Caco-2 (cell line): ENCODE results near the gene ZNF319. TPM values are rescaled to one million over a fixed set of nuclear protein-coding genes. Genes with fewer than 3 reads are reported as not detected.

Experiments used
- BruUV-seq: library from RNA; stranded (reverse); fragments of 400-500 nt; replicated peaks from 2 replicates; lab custom pipeline; 2021; lab: Mats Ljungman, UMichigan
- CTCF ChIA-PET: fragments of 300-600 bp; sonication (Branson Sonifier 250); formaldehyde crosslinking; loops from one replicate; lab custom pipeline; 2022; ENCODE audit warnings: antibody characterized with exemption; lab: Charles Lee
- POLR2A ChIA-PET: fragments of 300-600 bp; sonication (Branson Sonifier 250); formaldehyde crosslinking; loops from one replicate; lab custom pipeline; 2022; ENCODE audit warnings: antibody characterized with exemption; lab: Charles Lee
- DNase-seq, 2 experiments: peaks; one replicate each; pipeline versions ENCODE4 v3.0.0 to v3.0.0-alpha.2; 2020 to 2022
- H3K27me3 ChIP-seq: replicated peaks from 2 replicates; pipeline ENCODE4 v1.6.0; 2011; ENCODE audit warnings: low read length; ENCODE audit not compliant: control insufficient read depth, insufficient read depth
- H3K36me3 ChIP-seq: 2 replicates; pipeline ENCODE4 v1.5.1; 2011; ENCODE audit warnings: low read length; ENCODE audit not compliant: control insufficient read depth, insufficient read depth
- H3K4me1 ChIP-seq: fragments of 250-450 bp; sonication (Bioruptor Pico); 2 replicates; pipeline ENCODE4 v1.5.1; 2020; ENCODE audit warnings: mild to moderate bottlenecking
- H3K4me3 ChIP-seq: 2 replicates; pipeline ENCODE4 v1.5.1; 2011; ENCODE audit warnings: low read depth, mild to moderate bottlenecking, control low read depth, low read length
- H3K9me3 ChIP-seq: fragments of 250-450 bp; sonication (Bioruptor Pico); 2 replicates; pipeline ENCODE4 v1.5.1; 2020; ENCODE audit warnings: mild to moderate bottlenecking, moderate library complexity
- H3K27ac Mint-ChIP-seq: one replicate; pipeline ENCODE4 v1.8.0; 2022; ENCODE audit warnings: mixed read lengths; ENCODE audit not compliant: unreplicated experiment
- H3K27me3 Mint-ChIP-seq: one replicate; pipeline ENCODE4 v1.8.0; 2022; ENCODE audit warnings: mixed read lengths; ENCODE audit not compliant: insufficient read depth, unreplicated experiment
- H3K36me3 Mint-ChIP-seq: one replicate; pipeline ENCODE4 v1.8.0; 2022; ENCODE audit warnings: mild to moderate bottlenecking, mixed read lengths; ENCODE audit not compliant: insufficient read depth, unreplicated experiment
- H3K4me1 Mint-ChIP-seq: one replicate; pipeline ENCODE4 v1.8.0; 2022; ENCODE audit warnings: low read depth, mixed read lengths; ENCODE audit not compliant: unreplicated experiment
- H3K4me3 Mint-ChIP-seq: one replicate; pipeline ENCODE4 v1.8.0; 2022; ENCODE audit warnings: mild to moderate bottlenecking, moderate library complexity, mixed read lengths; ENCODE audit not compliant: unreplicated experiment
- H3K9me3 Mint-ChIP-seq: one replicate; pipeline ENCODE4 v1.8.0; 2022; ENCODE audit warnings: mixed read lengths; ENCODE audit not compliant: unreplicated experiment
- CTCF ChIP-seq, 2 experiments: fragments of 200-600 bp in 1 of 2; IDR thresholded peaks; 1 replicate in 1 of 2; 2 replicates in 1 of 2; pipeline versions ENCODE4 v1.5.1 to v1.8.0; 2011 to 2022; ENCODE audit warnings: antibody characterized with exemption in 1 of 2, control low read depth in 1 of 2, inconsistent platforms in 1 of 2, low read depth in 1 of 2, low read length in 1 of 2, mild to moderate bottlenecking in 1 of 2, moderate library complexity in 1 of 2; ENCODE audit not compliant: insufficient read depth in 1 of 2, severe bottlenecking in 1 of 2, unreplicated experiment in 1 of 2
- intact Hi-C: fragments of 100-400 bp; cut with micrococcal nuclease; formaldehyde crosslinking; loops from one replicate; pipeline ENCODE4 v1.10.0; 2022; ENCODE audit not compliant: unreplicated experiment
- total RNA-seq: library from RNA; stranded (reverse); gene quantifications from 2 replicates; pipeline ENCODE4 v1.2.3, GENCODE V29; 2022

ZNF319 gene
- total RNA-seq, 1 experiment from 2014 or later = 16.3 TPM

GRCh38 chr16:57955572-57956188 lies 44.8 kb downstream of the ZNF319 start:
- H3K36me3 Mint-ChIP-seq = peaks cover 10% of the 10 kb centered on the region
- Histone ChIP-seq H3K27me3 (no peaks in the 10 kb centered on the region), H3K4me1 (no peaks in the 10 kb centered on the region), H3K9me3 (no peaks in the 10 kb centered on the region), H3K36me3 (no peaks in the 10 kb centered on the region), H3K4me3 (no peak overlapping the region)
- H3K4me1 Mint-ChIP-seq = peaks cover 17% of the 10 kb centered on the region
- no peak for TF ChIP-seq CTCF (IDR thresholded peaks at IDR 0.05; ENCODE audit: insufficient read depth in 1 of 2, low read depth in 1 of 2, low read length in 1 of 2, severe bottlenecking in 1 of 2, unreplicated experiment in 1 of 2)
- no TSS peak for BruUV-seq
- H3K9me3 Mint-ChIP-seq = no peaks in the 10 kb centered on the region
- no peak for DNase-seq
- no peaks in the 10 kb centered on the region for H3K27me3 Mint-ChIP-seq
- POLR2A ChIA-PET = no interaction called here
- no peak overlapping the region for H3K27ac Mint-ChIP-seq
- intact Hi-C loops = no loop called here
- H3K4me3 Mint-ChIP-seq = no peak overlapping the region
- CTCF ChIA-PET = no interaction called here

- no peaks in the 10 kb centered on the region for H3K4me1 ChIP-seq
- ChIA-PET CTCF (interaction anchor here (0.9 kb wide), 1 partner anchor 8 kb away, joined by 6 read pairs; no protein-coding TSS in a partner anchor), POLR2A (no interaction called here)
- no peak overlapping the region for H3K4me3 Mint-ChIP-seq
- H3K36me3 Mint-ChIP-seq = peaks cover 10% of the 10 kb centered on the region
- DNase-seq = no peak
- no peak overlapping the region for H3K27ac Mint-ChIP-seq
- no peaks in the 10 kb centered on the region for H3K9me3 ChIP-seq
- H3K4me3 ChIP-seq = no peak overlapping the region
- 0 out of 2 replicates have a peak, but pooled peaks cover 1% of the 10 kb centered on the region for H3K27me3 ChIP-seq
- H3K27me3 Mint-ChIP-seq = no peaks in the 10 kb centered on the region
- no peaks in the 10 kb centered on the region for H3K9me3 Mint-ChIP-seq
- BruUV-seq = no TSS peak
- H3K4me1 Mint-ChIP-seq = peaks cover 11% of the 10 kb centered on the region
- TF ChIP-seq CTCF (IDR thresholded peaks at IDR 0.05; ENCODE audit: insufficient read depth in 1 of 2, low read depth in 1 of 2, low read length in 1 of 2, severe bottlenecking in 1 of 2, unreplicated experiment in 1 of 2) = no peak
- intact Hi-C loops = no loop called here
- H3K36me3 ChIP-seq = no peaks in the 10 kb centered on the region
Measured at GRCh38 chr16:57953857-57954256, 46.6 kb downstream of the ZNF319 start.

GRCh38 chr16:57952909-57953308 lies 47.6 kb downstream of the ZNF319 start:
- Mint-ChIP-seq H3K27ac (no peak overlapping the region), H3K27me3 (no peaks in the 10 kb centered on the region), H3K36me3 (peaks cover 10% of the 10 kb centered on the region), H3K9me3 (no peaks in the 10 kb centered on the region), H3K4me3 (no peak overlapping the region), H3K4me1 (peaks cover 3% of the 10 kb centered on the region)
- ChIA-PET POLR2A (interaction anchor here (1.0 kb wide), 1 partner anchor 31 kb away, joined by 3 read pairs; no protein-coding TSS in a partner anchor), CTCF (no interaction called here)
- BruUV-seq = no TSS peak
- Histone ChIP-seq H3K4me1 (no peaks in the 10 kb centered on the region), H3K27me3 (0 out of 2 replicates have a peak, but pooled peaks cover 1% of the 10 kb centered on the region), H3K36me3 (no peaks in the 10 kb centered on the region), H3K9me3 (no peaks in the 10 kb centered on the region), H3K4me3 (no peak overlapping the region)
- intact Hi-C loops = no loop called here
- TF ChIP-seq CTCF (IDR thresholded peaks at IDR 0.05; ENCODE audit: insufficient read depth in 1 of 2, low read depth in 1 of 2, low read length in 1 of 2, severe bottlenecking in 1 of 2, unreplicated experiment in 1 of 2) = no peak
- DNase-seq = no peak
